Endothelial cell of hepatic sinusoid (primary cell): Measurements from ENCODE around the gene RELT.

Experiments used
- in situ Hi-C: cut with HindIII; loops from 2 replicates; pipeline ENCODE4 v1.10.0; 2017; ENCODE audit warnings: low sequenced_read_pairs

RELT gene

DNA sequence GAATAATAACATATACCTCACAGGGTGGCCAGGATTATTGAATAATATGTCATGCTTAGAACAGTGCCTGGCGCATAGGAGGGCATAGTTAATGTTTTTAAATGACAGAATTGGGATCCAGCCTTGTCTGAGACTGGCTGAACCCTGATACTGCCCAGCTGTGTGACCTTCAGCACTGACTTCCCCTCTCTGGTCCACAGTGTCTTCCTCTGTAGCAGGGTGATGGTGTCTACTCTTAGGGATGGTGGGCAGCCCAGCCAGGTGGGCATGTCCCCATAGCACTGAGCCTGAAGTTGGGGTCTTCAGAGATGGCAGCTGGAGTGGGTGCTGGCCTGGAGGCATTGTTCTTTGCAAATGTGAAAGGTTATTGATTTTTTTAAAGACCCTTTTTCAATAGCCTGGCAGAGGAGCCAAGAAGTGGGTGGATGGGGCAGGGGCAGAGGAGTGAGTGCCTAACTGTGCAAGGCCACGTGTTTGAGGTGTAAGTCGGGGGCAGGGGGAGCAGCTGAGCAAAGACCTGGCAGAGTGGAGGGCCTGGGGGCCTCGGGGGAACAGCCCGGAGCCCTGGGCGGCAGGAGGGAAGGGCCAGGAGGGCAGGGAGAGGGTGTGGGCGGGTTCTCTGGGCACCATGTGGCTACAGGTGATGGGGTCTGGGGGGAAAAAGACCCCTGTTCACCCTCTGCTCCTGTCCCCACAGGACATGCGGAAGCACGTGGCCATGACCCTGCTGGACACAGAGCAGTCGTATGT is 29.8 kb upstream of the RELT start:
- in situ Hi-C loops = no loop called here

DNA sequence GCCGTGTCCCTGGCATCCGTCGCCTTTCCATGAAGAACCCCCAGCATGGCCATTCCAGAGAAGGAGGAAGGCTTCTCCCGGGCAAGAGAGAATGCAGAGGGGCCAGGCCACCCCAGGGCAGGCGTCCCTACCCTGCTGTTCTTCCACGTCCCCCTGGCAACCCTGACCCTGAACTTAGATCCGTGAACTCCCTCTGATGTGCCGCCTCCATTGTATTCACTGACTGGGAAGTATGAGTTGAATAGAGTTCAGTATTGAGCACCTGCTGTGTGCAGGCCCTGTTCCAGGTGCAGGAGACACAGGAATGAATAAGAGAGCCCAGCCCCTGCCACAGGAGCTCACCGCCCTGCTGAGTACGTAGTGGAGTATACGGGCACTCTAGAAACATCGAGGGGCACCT is 29.1 kb upstream of the RELT start:
- in situ Hi-C loops = no loop called here

- in situ Hi-C loops = no loop called here
Observed at GRCh38 chr11:73348838-73349237, 27.4 kb upstream of the RELT start.

- in situ Hi-C loops = no loop called here
Observed at GRCh38 chr11:73349633-73350032, 26.6 kb upstream of the RELT start.

- in situ Hi-C loops = no loop called here
Observed at GRCh38 chr11:73350908-73351636, 25.1 kb upstream of the RELT start.

DNA sequence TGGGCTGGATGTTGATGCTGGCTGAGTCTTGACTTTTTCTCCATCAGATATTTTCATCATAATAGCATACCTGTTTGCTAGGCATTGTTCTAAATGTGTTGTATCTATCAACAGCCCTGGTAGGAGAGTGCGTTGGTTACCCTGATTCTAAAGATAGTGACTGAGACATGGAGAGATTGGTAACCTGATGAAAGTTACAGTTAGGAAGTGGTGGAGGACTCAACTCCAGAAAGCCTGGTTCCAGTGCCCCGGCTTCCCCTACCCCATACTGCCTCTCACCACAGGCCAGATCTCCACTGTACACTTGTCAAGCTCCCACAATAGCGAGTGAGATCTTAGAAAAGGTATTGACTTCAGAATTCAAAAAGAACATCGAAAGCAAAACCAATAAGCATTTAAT is 22.8 kb upstream of the RELT start:
- in situ Hi-C loops = no loop called here

GRCh38 chr11:73355109-73355508 is 21.1 kb upstream of the RELT start:
- in situ Hi-C loops = no loop called here

DNA sequence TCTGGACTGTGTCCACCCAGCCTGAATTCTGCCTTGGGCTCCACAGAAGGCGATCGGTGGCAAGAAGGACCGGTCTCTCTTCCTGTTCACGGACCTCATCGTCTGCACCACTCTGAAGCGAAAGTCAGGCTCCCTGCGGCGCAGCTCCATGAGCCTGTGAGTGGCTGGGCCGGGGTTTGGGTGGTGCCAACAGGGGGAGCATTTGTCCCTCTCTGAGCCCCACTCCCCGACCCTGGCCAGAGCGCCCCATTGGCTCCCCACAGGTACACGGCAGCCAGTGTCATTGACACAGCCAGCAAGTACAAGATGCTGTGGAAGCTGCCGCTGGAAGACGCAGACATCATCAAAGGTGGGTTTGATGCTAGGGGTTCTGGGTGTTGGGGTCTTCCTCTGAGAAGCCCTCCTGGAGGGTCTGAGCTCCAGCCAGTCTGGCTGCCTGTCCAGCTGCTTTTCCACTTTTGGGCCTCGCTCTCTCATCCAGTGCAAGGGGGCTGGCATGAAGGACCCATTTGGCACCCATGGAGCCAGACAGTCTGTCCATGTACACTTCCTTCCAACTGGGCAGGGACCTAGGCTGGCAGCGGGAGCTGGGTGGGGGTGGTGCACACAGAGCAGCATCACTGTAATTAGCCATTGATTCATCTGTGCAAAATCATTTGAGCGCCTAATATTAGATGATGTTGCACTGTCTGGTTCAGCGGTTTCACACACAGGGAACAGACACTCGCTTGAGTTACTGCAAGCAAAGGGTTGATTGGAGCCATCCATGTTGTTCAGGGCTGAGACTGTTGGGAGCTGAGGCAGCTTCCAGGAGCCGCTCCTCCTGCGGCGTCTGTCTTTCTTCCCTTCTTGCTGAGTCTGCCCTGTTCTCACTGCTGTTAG is 19.0 kb upstream of the RELT start:
- in situ Hi-C loops = no loop called here

DNA sequence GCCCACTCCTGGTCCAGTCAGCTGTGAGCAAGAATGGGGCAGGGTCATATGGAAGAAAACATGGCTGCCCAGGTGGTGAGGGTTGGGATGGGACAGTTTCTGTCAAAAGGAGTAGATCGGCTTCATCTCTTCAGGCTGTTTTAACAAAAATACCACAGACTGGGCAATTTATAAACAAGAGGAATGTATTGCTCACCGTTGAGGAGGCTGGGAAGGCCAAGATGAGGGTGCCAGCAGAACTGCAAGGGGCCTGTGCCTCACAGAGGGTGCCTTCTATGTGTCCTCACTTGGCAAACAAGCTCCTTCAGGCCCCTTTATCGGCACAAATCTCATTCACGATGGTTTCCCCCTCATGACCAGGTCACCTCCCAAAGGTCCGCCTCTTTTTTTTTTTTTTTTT is 18.1 kb upstream of the RELT start:
- in situ Hi-C loops = no loop called here

- in situ Hi-C loops = no loop called here
Observed at GRCh38 chr11:73359341-73359740, 16.9 kb upstream of the RELT start.

- in situ Hi-C loops = no loop called here
Observed at GRCh38 chr11:73359930-73360742, 16.1 kb upstream of the RELT start.

- in situ Hi-C loops = no loop called here
Observed at GRCh38 chr11:73360743-73361369, 15.3 kb upstream of the RELT start.

GRCh38 chr11:73361953-73362776 is 14.0 kb upstream of the RELT start:
- in situ Hi-C loops = no loop called here

- in situ Hi-C loops = no loop called here
Observed at GRCh38 chr11:73363147-73363546, 13.1 kb upstream of the RELT start.

DNA sequence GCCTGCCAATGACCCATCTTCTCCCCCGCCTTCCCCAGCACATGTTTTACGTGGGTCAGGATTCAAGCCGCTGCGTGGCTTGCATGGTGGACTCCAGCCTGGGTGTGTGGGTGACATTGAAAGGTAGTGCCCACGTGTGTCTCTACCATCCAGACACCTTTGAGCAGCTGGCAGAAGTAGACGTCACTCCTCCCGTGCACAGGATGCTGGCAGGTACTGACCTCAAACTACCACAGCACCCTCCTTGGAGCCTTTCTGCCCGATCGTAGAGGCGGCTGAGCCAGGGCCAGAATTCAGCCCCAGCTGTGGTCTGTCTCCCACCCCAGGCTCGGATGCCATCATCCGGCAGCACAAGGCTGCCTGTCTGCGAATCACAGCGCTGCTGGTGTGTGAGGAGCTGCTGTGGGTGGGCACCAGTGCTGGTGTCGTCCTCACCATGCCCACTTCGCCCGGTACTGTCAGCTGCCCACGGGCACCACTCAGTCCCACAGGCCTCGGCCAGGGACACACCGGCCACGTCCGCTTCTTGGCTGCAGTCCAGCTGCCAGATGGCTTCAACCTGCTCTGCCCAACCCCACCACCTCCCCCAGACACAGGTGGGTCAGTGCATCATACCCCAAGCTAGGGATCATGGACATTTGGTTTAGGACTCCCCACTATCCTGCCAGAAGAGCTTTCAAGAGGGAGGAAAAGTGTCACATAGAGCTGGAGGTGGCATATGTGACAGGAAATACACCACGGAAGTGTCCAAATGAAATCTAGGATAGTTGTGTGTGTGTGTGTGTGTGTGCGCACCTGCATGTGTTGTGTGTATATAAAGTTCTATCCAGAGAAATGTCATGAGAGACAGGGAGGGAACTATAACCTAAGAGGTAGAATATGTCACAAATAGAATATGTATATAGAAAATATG is 10.6 kb upstream of the RELT start:
- in situ Hi-C loops = loop anchor here (5.0 kb wide), 1 partner anchor 48 kb away; no protein-coding TSS in a partner anchor

GRCh38 chr11:73366265-73366610 is 10.0 kb upstream of the RELT start:
- in situ Hi-C loops = loop anchor here (5.0 kb wide), 1 partner anchor 49 kb away; no protein-coding TSS in a partner anchor

DNA sequence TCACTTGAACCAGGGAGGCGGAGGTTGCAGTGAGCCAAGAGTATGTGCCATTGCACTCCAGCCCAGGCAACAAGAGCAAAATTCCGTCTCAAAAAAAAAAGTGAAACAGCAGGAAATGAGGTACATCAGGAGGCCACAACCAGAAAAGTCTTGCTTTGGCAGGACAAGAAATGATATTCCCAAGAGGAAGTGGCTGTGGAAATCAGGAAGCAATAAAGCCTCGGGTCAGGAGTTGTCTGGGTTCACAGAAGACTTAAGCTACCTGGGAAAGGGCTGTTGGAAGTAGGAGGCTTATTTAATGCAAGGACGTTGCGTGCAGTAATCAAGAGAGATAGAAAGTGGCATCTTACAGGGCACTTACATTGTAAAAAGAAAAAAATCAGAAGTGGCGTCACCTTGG is 9.2 kb upstream of the RELT start:
- in situ Hi-C loops = loop anchor here (5.0 kb wide), 1 partner anchor 50 kb away; no protein-coding TSS in a partner anchor

- in situ Hi-C loops = loop anchor here (5.0 kb wide), 1 partner anchor 50 kb away; no protein-coding TSS in a partner anchor
Observed at GRCh38 chr11:73367482-73368024, 8.6 kb upstream of the RELT start.
